K562 (cell line): ENCODE results near the gene MEGF10. TPM values are rescaled to one million over a fixed set of nuclear protein-coding genes. Genes with fewer than 3 reads are reported as not detected.

Source experiments
- ATAC-seq: fragments of 200-7000 bp; cut with Tn5 transposase; 3 replicates; pipeline ENCODE4 v1.9.1; 2020; ENCODE audit warnings: moderate library complexity
- BruUV-seq: library from RNA; stranded (reverse); fragments of 400-500 nt; replicated peaks from 2 replicates; lab custom pipeline; 2021; lab: Mats Ljungman, UMichigan
- CTCF ChIA-PET: fragments of 300-600 bp; formaldehyde crosslinking; extraction: SDS; loops from one replicate; lab custom pipeline; 2021; ENCODE audit warnings: low intra/inter-chr PET ratio; lab: Yijun Ruan, JAX
- POLR2A ChIA-PET: fragments of 300-600, 350-650 bp; sonication (Branson Sonifier 250); formaldehyde crosslinking; extraction: SDS; loops from one replicate; lab custom pipeline; 2021; ENCODE audit warnings: antibody characterized with exemption, inconsistent platforms; lab: Yijun Ruan, JAX
- DNase-seq, 4 experiments: peaks; one replicate each; pipeline versions ENCODE4 v3.0.0 to v3.0.0-alpha.2; 2011 to 2018; ENCODE audit warnings: low spot score in 3 of 4, mixed read lengths in 3 of 4; ENCODE audit errors: extremely low read depth in 1 of 4
- FAIRE-seq: peaks from 2 replicates; lab custom pipeline; 2011; peaks lifted over from hg19 to GRCh38; lab: Jason Lieb, UNC
- H2AFZ ChIP-seq: 2 replicates; pipeline ENCODE4 v1.6.0; 2011; ENCODE audit warnings: low read depth, low read length, control low read depth, inconsistent platforms
- H3K27ac ChIP-seq: fragments of 200-600 bp; 3 replicates; pipeline ENCODE4 v1.8.0; 2011; ENCODE audit warnings: low read depth, mild to moderate bottlenecking, control low read depth, inconsistent platforms, low read length, moderate library complexity, mixed read lengths; ENCODE audit errors: extremely low read depth
- H3K27me3 ChIP-seq, 2 experiments: fragments of 300-600 bp in 1 of 2; 2 replicates in 1 of 2; 3 replicates in 1 of 2; pipeline versions ENCODE4 v1.6.0 to v1.8.0; 2011; ENCODE audit warnings: inconsistent platforms in 2 of 2, low read length in 2 of 2, mild to moderate bottlenecking in 1 of 2, mixed read lengths in 1 of 2, moderate library complexity in 1 of 2; ENCODE audit not compliant: control insufficient read depth in 2 of 2, insufficient read depth in 2 of 2
- H3K36me3 ChIP-seq: fragments of 300-600 bp; 3 replicates; pipeline ENCODE4 v1.8.0; 2011; ENCODE audit warnings: mild to moderate bottlenecking, low read length, inconsistent platforms; ENCODE audit not compliant: control insufficient read depth, insufficient read depth
- H3K4me1 ChIP-seq, 2 experiments: fragments of 200-600 bp in 1 of 2; replicated peaks in 1 of 2; 2 replicates in 1 of 2; 3 replicates in 1 of 2; pipeline versions ENCODE4 v1.5.1 to v1.8.0; 2011; ENCODE audit warnings: inconsistent platforms in 2 of 2, low read length in 2 of 2, mild to moderate bottlenecking in 1 of 2, mixed read lengths in 1 of 2, moderate library complexity in 1 of 2; ENCODE audit not compliant: control insufficient read depth in 2 of 2, insufficient read depth in 2 of 2
- H3K4me2 ChIP-seq: 2 replicates; pipeline ENCODE4 v1.6.1; 2011; ENCODE audit warnings: low read length, control low read depth, inconsistent platforms, mixed read lengths; ENCODE audit not compliant: insufficient read depth
- H3K4me3 ChIP-seq: fragments of 200-600 bp; sonication (generic), shearing (Covaris generic); 2 replicates; pipeline ENCODE4 v1.5.1; 2016; ENCODE audit warnings: control low read depth, inconsistent platforms
- H3K79me2 ChIP-seq: fragments of 200-600 bp; 3 replicates; pipeline ENCODE4 v1.8.0; 2011; ENCODE audit warnings: low read length, inconsistent platforms; ENCODE audit not compliant: control insufficient read depth, insufficient read depth
- H3K9ac ChIP-seq, 2 experiments: 2 replicates each; pipeline versions ENCODE4 v1.6.0 to v1.6.1; 2011; ENCODE audit warnings: low read depth in 2 of 2, low read length in 2 of 2, control low read depth in 1 of 2, inconsistent platforms in 1 of 2, mild to moderate bottlenecking in 1 of 2, mixed read lengths in 1 of 2; ENCODE audit not compliant: insufficient read depth in 1 of 2
- H3K9me1 ChIP-seq: one replicate; pipeline ENCODE4 v1.6.0; 2011; ENCODE audit warnings: inconsistent platforms, mild to moderate bottlenecking, low read length, moderate library complexity; ENCODE audit not compliant: control insufficient read depth, insufficient read depth
- H3K9me3 ChIP-seq: replicated peaks from 2 replicates; pipeline ENCODE4 v1.5.1; 2011; ENCODE audit warnings: low read depth, low read length, inconsistent platforms; ENCODE audit not compliant: control insufficient read depth, insufficient read depth
- H4K20me1 ChIP-seq: replicated peaks from 2 replicates; pipeline ENCODE4 v1.6.1; 2011; ENCODE audit warnings: low read length, inconsistent platforms, mixed read lengths; ENCODE audit not compliant: control insufficient read depth, insufficient read depth
- CBX3 ChIP-seq, 2 experiments: IDR thresholded peaks; 1 replicate in 1 of 2; 2 replicates in 1 of 2; pipeline ENCODE4 v1.6.1; 2012; ENCODE audit warnings: inconsistent platforms in 2 of 2, low read length in 2 of 2, borderline replicate concordance in 1 of 2, control low read depth in 1 of 2
- CHD1 ChIP-seq: fragments of 200-600 bp; sonication (generic); IDR thresholded peaks from one replicate; pipeline ENCODE4 v1.6.1; 2012; ENCODE audit warnings: mild to moderate bottlenecking, moderate library complexity, low read length, inconsistent platforms
- ELF2 ChIP-seq: fragments of 250-450 bp; sonication (Bioruptor Pico); IDR thresholded peaks from 2 replicates; pipeline ENCODE4 v1.5.0; 2021; ENCODE audit warnings: mild to moderate bottlenecking
- KDM2B ChIP-seq: fragments of 250-450 bp; sonication (Bioruptor Pico); IDR thresholded peaks from 2 replicates; pipeline ENCODE4 v1.8.0; 2021; ENCODE audit warnings: mild to moderate bottlenecking, moderate library complexity
- SAFB2 ChIP-seq: fragments of 200-400 bp; formaldehyde crosslinking; IDR thresholded peaks from 2 replicates; pipeline ENCODE4 v1.6.1; 2018; ENCODE audit warnings: borderline replicate concordance, low read length, low read depth, moderate library complexity; ENCODE audit not compliant: severe bottlenecking
- SIN3B ChIP-seq: fragments of 450-650 bp; IDR thresholded peaks from 2 replicates; pipeline ENCODE4 v1.6.1; 2017; ENCODE audit warnings: low read depth, mild to moderate bottlenecking, moderate library complexity
- STAG1 ChIP-seq: sonication (generic); formaldehyde crosslinking; IDR thresholded peaks from 2 replicates; pipeline ENCODE4 v1.5.0; 2020; ENCODE audit warnings: missing genetic modification reagents, borderline replicate concordance
- ZNF175 ChIP-seq: fragments of 200-800 bp; sonication (Bioruptor generic); IDR thresholded peaks from 2 replicates; pipeline ENCODE4 v1.6.1; 2016; ENCODE audit warnings: low read depth, mild to moderate bottlenecking, missing genetic modification characterization, missing compliant biosample characterization
- ZNF3 ChIP-seq: fragments of 250-450 bp; sonication (Bioruptor Pico); IDR thresholded peaks from 2 replicates; pipeline ENCODE4 v1.5.0; 2021; ENCODE audit warnings: mild to moderate bottlenecking, moderate library complexity
- ZSCAN29 ChIP-seq: fragments of 450-650 bp; IDR thresholded peaks from 2 replicates; pipeline ENCODE4 v1.6.1; 2017
- WGBS: fragments of 100-300 bp; shearing (Covaris generic); methylation state at CpG from one replicate; pipeline ENCODE4 v1.1.6; 2016; ENCODE audit warnings: low coverage, mixed read lengths; ENCODE audit not compliant: insufficient coverage; ENCODE audit errors: missing lambda C conversion rate; 5-methylcytosine and 5-hydroxymethylcytosine counted together
- in situ Hi-C: fragments of 300-500 bp; cut with MboI; formaldehyde crosslinking; loops from 4 replicates; pipeline ENCODE4 v1.15.0; 2018; ENCODE audit warnings: inconsistent platforms, mixed read lengths
- intact Hi-C: fragments of 100-400 bp; cut with micrococcal nuclease; formaldehyde crosslinking; loops from 2 replicates; pipeline ENCODE4 v1.14.2; 2022
- polyA plus RNA-seq, 8 experiments: library from polyadenylated mRNA; depleted of rRNA in 4 of 8; stranded (reverse) in 5 of 8; unstranded in 3 of 8; fragments of >200 nt; fragmentation: Nextera tagmentation in 2 of 8; fragmentation: Illumina TruSeq in 1 of 8; extraction: Ambion mirVana in 2 of 8; extraction: Trizol in 1 of 8; gene quantifications; 2 replicates each; pipeline versions ENCODE4 v1.2.1 to v1.2.3, GENCODE V29; 2011 to 2014; ENCODE audit warnings: inconsistent platforms in 1 of 8, missing spikeins in 1 of 8
- total RNA-seq, 7 experiments: library from RNA; depleted of rRNA in 6 of 7; stranded (reverse); fragments of >200 nt in 6 of 7; fragmentation: Illumina TruSeq in 2 of 7; extraction: Trizol in 2 of 7; gene quantifications; 2 replicates each; pipeline versions ENCODE4 v1.2.1 to v1.2.3, GENCODE V29; 2011 to 2021; ENCODE audit warnings: low replicate concordance in 1 of 7
- TF ChIP-seq, protein P1 (sequence below): fragments of 450-650 bp; conservative IDR thresholded peaks from 2 replicates; pipeline ENCODE4 v1.6.1; 2016; ENCODE audit warnings: missing genetic modification characterization, low read depth, mild to moderate bottlenecking, control low read depth, missing compliant biosample characterization
- TF ChIP-seq, protein P2 (sequence below): sonication (generic); formaldehyde crosslinking; IDR thresholded peaks from 2 replicates; pipeline ENCODE4 v1.8.0; 2022; ENCODE audit warnings: mild to moderate bottlenecking, low read depth, missing genetic modification reagents

The MEGF10 gene
- total and polyA plus RNA-seq, 9 of the 15 experiments (the other 6 are each of a cell fraction or from before 2014, with no cell fraction given): 0.07 TPM; not detected in 8

DNA sequence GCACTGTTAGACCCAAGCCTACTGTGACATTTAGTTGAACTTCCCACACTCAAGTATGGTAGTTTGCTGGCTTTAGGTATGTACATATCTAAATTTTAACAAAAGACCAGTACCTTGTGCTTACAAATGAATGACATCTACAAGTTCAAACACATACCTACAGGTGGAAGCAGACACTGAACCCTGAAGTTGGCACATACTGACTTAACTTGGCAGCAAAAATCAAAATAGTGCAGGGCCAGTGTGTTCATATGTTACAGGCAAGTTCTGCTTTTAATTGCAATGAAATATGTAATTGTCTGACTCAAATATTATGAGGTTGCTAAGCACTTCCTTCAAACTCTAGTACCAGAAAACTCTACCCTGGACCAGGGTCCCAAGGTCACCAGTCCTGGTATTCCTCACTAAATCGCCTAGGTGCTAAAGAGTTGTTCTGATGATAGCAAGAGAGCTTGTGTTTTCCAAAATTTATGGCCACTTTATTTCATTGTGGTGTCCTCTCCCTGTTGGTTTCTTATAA lies 77.4 kb downstream of the MEGF10 start:
- Histone ChIP-seq H3K4me1 (no peaks in the 10 kb centered on the region), H3K9me1 (no peaks in the 10 kb centered on the region), H3K9me3 (no peaks in the 10 kb centered on the region), H3K4me3 (no peak overlapping the region), H4K20me1 (no peaks in the 10 kb centered on the region), H3K27ac (no peak overlapping the region), H3K9ac (no peak overlapping the region), H2AFZ (no peak overlapping the region), H3K36me3 (no peaks in the 10 kb centered on the region), H3K27me3 (no peaks in the 10 kb centered on the region), H3K79me2 (no peaks in the 10 kb centered on the region), H3K4me2 (no peak overlapping the region)
- FAIRE-seq (no peak), ATAC-seq (no peak), DNase-seq (no peak)
- ChIA-PET POLR2A (no interaction called here), CTCF (no interaction called here)
- WGBS: 0% methylated on average over 1 of the region's 1 CpG
- BruUV-seq: no TSS peak
- intact Hi-C loops: no loop called here
- in situ Hi-C loops: no loop called here
- TF ChIP-seq, protein P1, sequence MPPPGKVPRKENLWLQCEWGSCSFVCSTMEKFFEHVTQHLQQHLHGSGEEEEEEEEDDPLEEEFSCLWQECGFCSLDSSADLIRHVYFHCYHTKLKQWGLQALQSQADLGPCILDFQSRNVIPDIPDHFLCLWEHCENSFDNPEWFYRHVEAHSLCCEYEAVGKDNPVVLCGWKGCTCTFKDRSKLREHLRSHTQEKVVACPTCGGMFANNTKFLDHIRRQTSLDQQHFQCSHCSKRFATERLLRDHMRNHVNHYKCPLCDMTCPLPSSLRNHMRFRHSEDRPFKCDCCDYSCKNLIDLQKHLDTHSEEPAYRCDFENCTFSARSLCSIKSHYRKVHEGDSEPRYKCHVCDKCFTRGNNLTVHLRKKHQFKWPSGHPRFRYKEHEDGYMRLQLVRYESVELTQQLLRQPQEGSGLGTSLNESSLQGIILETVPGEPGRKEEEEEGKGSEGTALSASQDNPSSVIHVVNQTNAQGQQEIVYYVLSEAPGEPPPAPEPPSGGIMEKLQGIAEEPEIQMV (tag): no peak

DNA sequence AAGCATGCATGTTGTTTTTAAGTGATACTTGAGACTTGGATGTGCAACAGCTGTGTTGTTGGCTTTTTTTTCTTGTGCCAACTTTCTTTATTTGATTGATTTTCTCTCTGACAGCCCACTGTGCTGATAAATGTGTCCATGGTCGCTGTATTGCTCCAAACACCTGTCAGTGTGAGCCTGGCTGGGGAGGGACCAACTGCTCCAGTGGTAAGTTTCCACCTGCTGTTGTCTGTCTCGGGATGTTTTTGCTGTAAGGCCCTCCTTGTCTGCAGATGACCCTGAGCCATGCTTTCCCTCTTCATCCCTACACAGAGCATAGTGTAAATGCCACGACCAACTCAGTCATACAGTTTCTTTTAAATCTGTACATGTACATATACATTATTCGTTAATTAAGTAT lies 79.2 kb downstream of the MEGF10 start:
- Histone ChIP-seq H3K4me3 (no peak overlapping the region), H3K4me1 (no peaks in the 10 kb centered on the region), H3K36me3 (no peaks in the 10 kb centered on the region), H3K9ac (no peak overlapping the region), H2AFZ (no peak overlapping the region), H3K9me3 (no peaks in the 10 kb centered on the region), H3K79me2 (no peaks in the 10 kb centered on the region), H3K4me2 (no peak overlapping the region), H3K27me3 (no peaks in the 10 kb centered on the region), H3K9me1 (no peaks in the 10 kb centered on the region), H4K20me1 (no peaks in the 10 kb centered on the region), H3K27ac (no peak overlapping the region)
- TF ChIP-seq STAG1 (CRISPR knock-in tag): no peak
- TF ChIP-seq, protein P2, sequence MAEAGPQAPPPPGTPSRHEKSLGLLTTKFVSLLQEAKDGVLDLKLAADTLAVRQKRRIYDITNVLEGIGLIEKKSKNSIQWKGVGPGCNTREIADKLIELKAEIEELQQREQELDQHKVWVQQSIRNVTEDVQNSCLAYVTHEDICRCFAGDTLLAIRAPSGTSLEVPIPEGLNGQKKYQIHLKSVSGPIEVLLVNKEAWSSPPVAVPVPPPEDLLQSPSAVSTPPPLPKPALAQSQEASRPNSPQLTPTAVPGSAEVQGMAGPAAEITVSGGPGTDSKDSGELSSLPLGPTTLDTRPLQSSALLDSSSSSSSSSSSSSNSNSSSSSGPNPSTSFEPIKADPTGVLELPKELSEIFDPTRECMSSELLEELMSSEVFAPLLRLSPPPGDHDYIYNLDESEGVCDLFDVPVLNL: no peak
- no peak for TF ChIP-seq SIN3B
- no peak for TF ChIP-seq ZNF175 (CRISPR knock-in tag)
- TF ChIP-seq ELF2 (CRISPR knock-in tag): no peak
- TF ChIP-seq SAFB2: no peak
- no peak for TF ChIP-seq ZNF3 (CRISPR knock-in tag)
- no peak for TF ChIP-seq CHD1
- no peak for TF ChIP-seq CBX3 (IDR thresholded peaks at IDR 0.05; ENCODE audit: borderline replicate concordance in 1 of 2, low read length in 2 of 2)
- TF ChIP-seq KDM2B: no peak
- no peak for TF ChIP-seq ZSCAN29
- no peak for FAIRE-seq
- DNase-seq: no peak
- POLR2A ChIA-PET: no interaction called here
- ATAC-seq: no peak
- in situ Hi-C loops: no loop called here
- CTCF ChIA-PET: no interaction called here
- no TSS peak for BruUV-seq
- intact Hi-C loops: no loop called here
- 0% methylated on average over 4 of the region's 4 CpGs for WGBS
